ENCODE measurements around the gene PKD1L1.

DNA sequence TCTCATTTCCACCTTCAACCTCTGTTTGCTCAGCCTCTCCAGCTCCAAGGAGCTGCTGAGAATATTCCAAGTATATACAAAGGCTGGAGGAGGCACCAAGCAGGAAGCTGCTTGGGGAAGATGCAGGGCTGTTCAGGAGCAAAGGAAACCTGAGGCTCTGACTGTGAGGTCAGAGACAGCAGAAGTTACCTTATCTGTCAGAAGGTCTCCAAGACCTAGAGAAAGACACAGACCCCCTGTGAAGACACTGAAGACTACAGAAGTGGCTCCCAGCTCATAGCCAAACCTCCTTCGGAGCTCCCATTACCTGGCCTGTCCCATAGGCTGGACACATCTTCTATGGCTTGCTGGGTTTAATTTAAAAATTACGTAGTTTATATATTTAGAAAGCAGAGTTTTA, 53.2 kb downstream of the PKD1L1 start:
- TF ChIP-seq, protein P1, sequence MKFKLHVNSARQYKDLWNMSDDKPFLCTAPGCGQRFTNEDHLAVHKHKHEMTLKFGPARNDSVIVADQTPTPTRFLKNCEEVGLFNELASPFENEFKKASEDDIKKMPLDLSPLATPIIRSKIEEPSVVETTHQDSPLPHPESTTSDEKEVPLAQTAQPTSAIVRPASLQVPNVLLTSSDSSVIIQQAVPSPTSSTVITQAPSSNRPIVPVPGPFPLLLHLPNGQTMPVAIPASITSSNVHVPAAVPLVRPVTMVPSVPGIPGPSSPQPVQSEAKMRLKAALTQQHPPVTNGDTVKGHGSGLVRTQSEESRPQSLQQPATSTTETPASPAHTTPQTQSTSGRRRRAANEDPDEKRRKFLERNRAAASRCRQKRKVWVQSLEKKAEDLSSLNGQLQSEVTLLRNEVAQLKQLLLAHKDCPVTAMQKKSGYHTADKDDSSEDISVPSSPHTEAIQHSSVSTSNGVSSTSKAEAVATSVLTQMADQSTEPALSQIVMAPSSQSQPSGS (tag by site-specific recombination; IDR thresholded peaks at IDR 0.05; ENCODE audit: low read depth) = no peak
- TF ChIP-seq ZNF24 (tag by site-specific recombination; IDR thresholded peaks at IDR 0.05) (no peak), TRIM28 (IDR thresholded peaks at IDR 0.05; ENCODE audit: borderline replicate concordance, low read length) (no peak), KLF10 (tag by site-specific recombination; IDR thresholded peaks at IDR 0.05) (no peak), ZNF23 (tag by site-specific recombination; IDR thresholded peaks at IDR 0.05; ENCODE audit: borderline replicate concordance) (no peak), YY1 (tag by site-specific recombination; IDR thresholded peaks at IDR 0.05) (no peak), ZNF335 (tag by site-specific recombination; conservative IDR thresholded peaks at IDR 0.05) (no peak), SP2 (tag by site-specific recombination; IDR thresholded peaks at IDR 0.05) (no peak), SALL2 (tag by site-specific recombination; IDR thresholded peaks at IDR 0.05; ENCODE audit: borderline replicate concordance) (no peak), KLF1 (tag by site-specific recombination; IDR thresholded peaks at IDR 0.05) (no peak)
- TF ChIP-seq, protein P2, sequence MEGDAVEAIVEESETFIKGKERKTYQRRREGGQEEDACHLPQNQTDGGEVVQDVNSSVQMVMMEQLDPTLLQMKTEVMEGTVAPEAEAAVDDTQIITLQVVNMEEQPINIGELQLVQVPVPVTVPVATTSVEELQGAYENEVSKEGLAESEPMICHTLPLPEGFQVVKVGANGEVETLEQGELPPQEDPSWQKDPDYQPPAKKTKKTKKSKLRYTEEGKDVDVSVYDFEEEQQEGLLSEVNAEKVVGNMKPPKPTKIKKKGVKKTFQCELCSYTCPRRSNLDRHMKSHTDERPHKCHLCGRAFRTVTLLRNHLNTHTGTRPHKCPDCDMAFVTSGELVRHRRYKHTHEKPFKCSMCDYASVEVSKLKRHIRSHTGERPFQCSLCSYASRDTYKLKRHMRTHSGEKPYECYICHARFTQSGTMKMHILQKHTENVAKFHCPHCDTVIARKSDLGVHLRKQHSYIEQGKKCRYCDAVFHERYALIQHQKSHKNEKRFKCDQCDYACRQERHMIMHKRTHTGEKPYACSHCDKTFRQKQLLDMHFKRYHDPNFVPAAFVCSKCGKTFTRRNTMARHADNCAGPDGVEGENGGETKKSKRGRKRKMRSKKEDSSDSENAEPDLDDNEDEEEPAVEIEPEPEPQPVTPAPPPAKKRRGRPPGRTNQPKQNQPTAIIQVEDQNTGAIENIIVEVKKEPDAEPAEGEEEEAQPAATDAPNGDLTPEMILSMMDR (tag by site-specific recombination; IDR thresholded peaks at IDR 0.05) = no peak
- TF ChIP-seq, protein P3, sequence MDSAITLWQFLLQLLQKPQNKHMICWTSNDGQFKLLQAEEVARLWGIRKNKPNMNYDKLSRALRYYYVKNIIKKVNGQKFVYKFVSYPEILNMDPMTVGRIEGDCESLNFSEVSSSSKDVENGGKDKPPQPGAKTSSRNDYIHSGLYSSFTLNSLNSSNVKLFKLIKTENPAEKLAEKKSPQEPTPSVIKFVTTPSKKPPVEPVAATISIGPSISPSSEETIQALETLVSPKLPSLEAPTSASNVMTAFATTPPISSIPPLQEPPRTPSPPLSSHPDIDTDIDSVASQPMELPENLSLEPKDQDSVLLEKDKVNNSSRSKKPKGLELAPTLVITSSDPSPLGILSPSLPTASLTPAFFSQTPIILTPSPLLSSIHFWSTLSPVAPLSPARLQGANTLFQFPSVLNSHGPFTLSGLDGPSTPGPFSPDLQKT (IDR thresholded peaks at IDR 0.05; ENCODE audit: borderline replicate concordance, low read depth, low read length) = no peak
- TF ChIP-seq, protein P4, sequence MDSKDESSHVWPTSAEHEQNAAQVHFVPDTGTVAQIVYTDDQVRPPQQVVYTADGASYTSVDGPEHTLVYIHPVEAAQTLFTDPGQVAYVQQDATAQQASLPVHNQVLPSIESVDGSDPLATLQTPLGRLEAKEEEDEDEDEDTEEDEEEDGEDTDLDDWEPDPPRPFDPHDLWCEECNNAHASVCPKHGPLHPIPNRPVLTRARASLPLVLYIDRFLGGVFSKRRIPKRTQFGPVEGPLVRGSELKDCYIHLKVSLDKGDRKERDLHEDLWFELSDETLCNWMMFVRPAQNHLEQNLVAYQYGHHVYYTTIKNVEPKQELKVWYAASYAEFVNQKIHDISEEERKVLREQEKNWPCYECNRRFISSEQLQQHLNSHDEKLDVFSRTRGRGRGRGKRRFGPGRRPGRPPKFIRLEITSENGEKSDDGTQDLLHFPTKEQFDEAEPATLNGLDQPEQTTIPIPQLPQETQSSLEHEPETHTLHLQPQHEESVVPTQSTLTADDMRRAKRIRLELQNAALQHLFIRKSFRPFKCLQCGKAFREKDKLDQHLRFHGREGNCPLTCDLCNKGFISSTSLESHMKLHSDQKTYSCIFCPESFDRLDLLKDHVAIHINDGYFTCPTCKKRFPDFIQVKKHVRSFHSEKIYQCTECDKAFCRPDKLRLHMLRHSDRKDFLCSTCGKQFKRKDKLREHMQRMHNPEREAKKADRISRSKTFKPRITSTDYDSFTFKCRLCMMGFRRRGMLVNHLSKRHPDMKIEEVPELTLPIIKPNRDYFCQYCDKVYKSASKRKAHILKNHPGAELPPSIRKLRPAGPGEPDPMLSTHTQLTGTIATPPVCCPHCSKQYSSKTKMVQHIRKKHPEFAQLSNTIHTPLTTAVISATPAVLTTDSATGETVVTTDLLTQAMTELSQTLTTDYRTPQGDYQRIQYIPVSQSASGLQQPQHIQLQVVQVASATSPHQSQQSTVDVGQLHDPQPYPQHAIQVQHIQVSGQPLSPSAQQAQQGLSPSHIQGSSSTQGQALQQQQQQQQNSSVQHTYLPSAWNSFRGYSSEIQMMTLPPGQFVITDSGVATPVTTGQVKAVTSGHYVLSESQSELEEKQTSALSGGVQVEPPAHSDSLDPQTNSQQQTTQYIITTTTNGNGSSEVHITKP (tag by site-specific recombination; IDR thresholded peaks at IDR 0.05) = no peak
- TF ChIP-seq, protein P5, sequence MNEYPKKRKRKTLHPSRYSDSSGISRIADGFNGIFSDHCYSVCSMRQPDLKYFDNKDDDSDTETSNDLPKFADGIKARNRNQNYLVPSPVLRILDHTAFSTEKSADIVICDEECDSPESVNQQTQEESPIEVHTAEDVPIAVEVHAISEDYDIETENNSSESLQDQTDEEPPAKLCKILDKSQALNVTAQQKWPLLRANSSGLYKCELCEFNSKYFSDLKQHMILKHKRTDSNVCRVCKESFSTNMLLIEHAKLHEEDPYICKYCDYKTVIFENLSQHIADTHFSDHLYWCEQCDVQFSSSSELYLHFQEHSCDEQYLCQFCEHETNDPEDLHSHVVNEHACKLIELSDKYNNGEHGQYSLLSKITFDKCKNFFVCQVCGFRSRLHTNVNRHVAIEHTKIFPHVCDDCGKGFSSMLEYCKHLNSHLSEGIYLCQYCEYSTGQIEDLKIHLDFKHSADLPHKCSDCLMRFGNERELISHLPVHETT (tag by site-specific recombination; IDR thresholded peaks at IDR 0.05) = no peak

All from HEK293 (cell line).